OCI-M2 (cell line): Measurements from ENCODE around the gene SIM1.

Experiments
- DNase-seq: peaks from one replicate; lab custom pipeline; 2025; ENCODE audit not compliant: unreplicated experiment; lab: John Stamatoyannopoulos, UW

The SIM1 gene

GRCh38 chr6:100473182-100473581 is 8.5 kb upstream of the SIM1 start:
- no peak for DNase-seq

DNA sequence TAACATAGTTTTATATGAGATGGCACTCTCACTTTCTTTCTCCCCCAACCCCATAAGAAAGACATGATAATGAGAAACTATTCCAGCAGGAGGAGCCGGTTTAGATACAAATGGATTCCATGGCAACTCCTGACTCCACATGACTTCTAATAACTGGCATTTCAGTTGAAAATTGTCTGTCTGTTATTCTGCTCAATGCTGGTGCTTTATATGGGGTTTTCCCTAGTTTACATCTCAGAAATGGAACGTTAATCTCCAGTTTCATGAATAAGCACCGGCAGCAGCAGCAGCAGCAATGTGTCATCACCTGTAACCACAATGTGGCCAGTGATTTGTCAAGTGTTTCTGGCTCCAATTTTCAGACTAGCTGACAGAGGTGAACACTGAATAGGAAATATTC is 8.0 kb upstream of the SIM1 start:
- no peak for DNase-seq

DNA sequence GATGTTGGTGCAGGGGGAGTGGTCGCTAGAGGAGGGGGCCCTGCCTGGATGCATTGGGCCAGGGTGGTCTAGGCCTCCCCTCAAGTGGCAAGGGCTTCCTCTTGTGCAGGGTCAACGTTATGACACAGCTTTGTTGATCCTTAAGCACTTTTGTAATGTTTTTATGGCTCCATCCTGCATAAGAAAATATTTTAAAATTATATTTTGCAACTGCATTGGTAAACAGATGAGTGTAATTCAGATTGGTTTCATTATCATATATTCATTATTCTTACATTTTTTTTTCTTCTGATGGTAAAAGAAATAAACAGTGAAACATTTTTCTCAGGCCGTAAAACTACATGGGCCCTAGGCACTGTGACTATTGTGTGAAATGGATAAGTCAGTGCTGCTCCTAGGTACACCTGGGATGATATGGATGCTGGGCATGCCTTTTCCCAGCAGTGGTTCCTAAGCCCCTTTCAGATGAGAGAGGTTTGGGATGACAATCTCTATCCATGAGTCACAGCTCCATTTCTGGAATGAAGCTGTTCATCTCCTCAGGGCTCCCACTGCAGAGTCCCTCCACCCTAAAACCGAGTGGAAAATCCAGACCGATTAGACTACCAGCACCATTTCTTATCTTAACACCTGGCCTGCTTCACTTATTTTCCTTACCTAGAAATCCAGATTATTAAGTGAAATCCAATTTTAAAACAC is 5.8 kb upstream of the SIM1 start:
- DNase-seq, result no peak

- no peak for DNase-seq
Observed at GRCh38 chr6:100469101-100469859, 4.6 kb upstream of the SIM1 start.

GRCh38 chr6:100468016-100468622 is 3.4 kb upstream of the SIM1 start:
- no peak for DNase-seq

DNA sequence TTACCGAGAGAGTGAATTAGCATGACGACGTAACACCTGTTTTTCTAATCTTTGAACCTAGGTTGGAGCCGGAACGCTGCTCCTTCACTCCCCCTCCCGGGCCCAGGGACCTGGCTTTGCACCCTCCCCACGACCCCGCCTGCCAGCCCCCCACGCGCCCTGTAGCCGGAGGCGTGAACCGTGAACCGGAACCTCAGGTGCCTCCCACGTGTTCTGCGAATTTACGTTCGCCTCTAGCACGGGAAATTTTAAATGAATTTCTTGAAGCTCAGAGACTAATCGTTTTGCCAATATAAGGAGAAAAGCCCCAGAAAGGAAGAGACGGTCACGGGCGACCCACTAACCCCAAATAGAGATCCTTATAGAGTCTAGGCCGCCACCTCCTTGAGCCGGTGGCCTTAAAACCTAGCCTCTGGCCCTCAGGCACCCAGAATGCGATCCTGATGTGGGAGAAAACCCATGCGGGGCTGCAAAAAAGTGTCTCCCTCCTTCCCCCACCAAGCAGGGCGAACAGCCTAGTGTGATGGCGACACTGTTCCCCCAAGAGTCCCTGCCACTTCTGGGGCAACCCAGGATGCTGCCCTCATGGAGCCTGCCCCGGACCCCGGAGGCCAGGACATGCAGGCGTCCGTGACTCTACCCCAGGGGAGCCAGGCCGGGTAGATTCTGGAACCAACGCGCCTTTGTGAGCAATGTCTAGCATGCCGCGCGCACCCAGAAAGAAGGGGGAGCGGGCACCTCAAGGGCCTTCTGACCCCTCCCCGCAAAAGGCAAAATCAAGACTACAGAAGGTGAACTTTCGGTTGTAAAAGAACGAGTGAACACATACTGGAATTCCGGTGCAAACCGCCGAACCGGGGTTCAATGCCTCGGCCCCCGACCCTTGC is 2.7 kb upstream of the SIM1 start:
- DNase-seq, result no peak

DNA sequence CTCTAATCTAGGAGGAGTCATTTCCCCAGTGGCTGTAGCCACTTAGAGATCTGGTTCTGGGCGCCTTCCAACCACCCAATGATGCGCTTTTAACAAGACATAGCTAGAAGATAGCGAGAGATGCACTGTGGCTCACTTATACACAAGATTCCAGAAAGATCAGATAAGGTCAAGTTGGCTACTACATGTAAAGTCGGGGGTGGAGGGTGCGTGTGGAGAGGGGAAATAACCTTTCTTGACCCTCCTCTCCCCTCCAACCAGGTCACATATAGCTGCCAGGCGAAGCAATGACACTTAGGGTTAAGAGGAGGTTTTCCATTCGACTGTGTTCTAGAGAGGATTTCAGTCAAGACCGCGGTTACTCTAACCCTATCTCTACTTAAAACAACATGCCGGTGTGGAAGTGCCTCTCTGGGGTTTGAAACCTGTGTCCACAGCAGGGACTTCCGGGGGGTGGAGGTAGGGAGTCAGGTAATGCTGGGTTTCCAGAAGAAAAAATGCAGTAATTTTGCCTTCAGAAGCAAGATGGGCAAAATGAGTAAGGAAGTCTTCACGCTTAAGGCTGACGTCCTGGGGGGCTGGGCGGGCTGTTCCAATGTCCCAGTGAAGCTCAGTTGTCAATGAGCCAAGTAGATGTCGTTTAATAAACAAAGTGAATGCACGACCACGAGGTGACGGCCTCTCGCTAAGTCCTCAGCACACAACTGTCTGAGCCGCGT is 1.8 kb upstream of the SIM1 start:
- no peak for DNase-seq

DNA sequence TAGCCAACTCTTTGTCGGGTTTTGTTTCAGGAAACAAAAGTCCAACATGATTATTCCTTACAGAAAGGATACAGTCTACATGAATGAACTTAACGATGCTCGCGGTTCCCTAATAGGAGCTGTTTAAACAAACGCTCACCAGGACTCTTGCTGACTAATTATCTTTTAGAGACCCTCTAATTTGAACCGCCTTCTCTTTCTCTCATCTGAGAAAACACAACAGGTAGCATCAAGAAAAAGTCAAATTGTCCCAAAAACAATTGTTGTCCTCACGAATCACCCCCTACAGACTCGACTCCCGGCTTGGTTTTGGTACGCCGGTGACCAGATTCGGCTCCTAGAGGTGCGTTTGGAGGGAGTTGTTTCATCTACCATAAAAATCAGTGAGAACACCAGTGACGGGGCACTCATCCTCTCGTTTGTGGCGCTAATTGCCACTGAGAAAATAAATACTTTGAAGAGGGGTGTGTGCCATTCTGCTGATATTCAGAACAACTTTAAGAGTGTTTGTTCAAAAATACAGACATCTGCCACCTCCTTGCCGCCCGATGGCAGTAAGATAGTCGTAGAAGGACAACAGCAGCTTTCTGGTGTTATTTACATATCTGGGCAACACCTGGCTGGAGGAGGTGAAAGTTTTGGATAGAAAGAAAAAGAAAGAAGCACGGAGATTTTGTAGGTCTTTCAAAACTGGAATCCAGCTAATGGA is 1.1 kb upstream of the SIM1 start:
- DNase-seq, result no peak

DNA sequence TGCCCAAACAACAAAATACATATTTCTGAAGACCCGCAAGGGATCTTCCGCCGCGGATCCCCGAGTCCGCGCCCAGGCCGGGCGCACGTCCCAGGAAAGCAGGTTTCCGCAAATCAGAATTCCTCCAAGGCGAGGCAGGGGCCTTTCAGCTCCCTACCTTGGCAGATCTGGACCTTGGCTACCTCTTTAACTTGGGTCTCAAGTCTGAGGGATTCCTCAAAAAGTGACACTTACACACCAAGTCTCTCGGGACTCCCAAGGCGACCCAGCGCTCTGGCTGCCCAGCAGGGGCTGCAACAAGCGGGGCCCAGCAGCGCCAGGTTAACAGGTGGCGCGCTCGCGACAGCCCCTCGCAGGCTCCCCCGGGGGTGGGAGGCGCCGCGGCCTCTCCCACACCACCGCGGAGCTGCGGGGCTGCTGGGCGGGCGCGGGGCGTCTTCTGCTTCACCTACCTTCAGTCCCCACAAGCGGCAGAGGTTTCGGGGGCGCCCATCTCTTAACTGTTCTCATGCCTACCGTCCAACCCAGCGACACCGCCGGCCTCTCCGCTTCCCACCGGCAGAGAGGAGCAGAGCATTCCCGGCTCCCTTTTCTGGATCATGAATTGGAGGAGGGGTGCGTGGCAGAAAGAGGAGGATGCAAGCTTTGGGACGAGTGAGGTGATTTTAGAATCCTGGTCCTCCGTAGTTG is 414 bp downstream of the SIM1 start:
- no peak for DNase-seq

- no peak for DNase-seq
Observed at GRCh38 chr6:100463630-100464161, 1.0 kb downstream of the SIM1 start.

DNA sequence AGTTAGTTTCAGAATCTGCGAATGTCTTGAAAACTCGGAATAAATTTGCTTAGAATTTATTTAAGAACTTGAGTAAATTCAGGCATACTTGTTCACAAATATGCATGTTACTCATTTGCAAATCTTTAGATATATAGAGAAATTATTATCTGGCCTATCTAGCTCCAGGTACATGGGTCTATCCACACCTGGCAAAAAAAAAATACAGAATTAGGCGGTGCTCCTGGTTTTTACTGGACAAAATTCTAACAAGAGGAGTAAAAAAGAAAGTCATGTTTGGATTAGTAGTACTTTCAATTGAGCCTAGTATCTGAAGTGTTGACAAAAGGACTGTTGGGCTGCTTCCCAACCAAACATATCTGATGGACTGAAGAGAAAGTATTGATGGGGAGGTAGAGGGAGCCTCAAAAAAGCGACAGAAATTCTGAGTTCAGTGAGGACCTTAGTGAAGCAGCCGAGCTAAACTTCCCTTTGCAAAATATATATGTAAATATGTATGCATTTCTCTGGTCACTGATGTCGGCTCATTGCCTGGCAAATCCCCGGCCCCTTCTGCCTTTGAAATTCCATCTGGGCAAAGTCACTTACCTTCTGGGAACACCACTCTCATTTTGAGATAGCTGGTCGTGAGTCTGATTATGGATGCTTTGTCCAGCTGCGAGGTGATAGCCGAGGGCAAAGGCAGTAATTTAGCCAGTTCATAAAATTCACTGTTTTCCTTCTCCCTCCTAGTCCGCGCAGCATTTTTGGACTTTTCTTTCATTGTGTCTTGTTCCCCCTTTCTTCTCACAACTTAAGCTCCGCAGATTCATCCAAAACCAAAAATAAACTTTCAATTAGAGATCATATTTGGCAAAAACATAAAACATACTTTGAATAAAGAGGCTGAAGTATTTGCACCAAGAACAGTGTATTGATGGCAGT is 1.8 kb downstream of the SIM1 start:
- no peak for DNase-seq

DNA sequence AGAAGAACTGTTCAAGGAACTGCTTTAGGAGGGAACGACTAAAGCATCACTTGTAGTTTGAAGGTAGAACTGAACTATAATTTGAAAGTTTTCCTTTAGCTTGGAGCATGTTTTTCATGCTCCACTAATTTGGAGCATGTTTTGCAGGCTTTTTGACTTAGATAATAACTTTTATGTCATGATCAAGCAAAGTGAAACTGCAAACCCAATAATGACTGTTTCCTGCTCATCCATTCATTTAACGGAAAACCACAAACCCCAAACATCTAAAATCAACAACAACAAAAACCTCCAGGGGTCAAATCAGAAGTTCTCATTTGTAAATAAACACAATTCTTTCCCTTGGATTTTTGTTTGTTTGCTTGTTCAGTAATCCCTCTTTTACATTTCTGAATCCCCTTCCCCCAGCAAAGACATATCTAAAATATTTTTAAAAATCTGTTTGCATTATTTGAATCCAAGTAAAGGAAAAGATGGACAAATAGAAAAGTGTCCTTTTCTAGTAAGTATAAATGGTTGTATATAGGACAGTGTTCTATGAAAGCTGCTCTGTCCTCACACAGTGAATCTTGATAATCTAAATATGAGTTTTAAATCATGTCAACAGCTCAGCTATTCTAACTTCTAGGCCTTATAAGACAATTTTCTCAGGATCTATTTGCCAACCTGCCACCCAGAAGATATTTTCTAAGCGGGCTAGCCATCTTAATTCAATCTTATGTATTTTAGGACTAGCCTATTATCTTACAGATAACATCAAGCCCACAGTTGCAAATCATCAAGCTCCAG is 2.6 kb downstream of the SIM1 start:
- DNase-seq, result no peak

- DNase-seq, result no peak
Observed at GRCh38 chr6:100461278-100461916, 3.3 kb downstream of the SIM1 start.

DNA sequence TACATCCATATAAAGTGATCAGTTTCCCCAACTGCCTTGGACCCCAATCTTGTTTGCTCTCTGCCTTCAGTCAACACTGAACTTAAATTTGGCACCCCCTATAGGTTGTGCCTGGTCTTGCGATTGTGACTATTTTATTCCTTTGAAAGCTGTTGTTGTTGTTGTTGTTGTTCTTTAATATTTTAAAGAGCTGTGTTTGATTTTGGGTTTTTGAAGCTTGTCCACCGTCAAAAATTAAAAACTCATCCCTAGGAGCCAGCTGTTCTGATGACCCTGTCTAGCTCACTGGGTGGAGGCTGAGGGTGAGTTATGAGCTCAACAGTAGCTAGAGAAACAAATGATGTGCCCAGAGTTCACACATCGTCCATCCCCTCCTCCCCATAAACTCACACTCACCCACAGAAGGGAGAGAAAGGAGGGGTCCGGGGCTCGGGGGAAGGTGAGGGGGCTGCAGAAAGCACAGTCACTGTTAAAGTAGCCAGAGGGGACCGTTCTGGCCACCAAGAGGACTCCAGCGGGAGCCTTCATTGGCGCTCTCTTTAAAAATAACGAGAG is 4.0 kb downstream of the SIM1 start:
- DNase-seq, result no peak

- DNase-seq, result no peak
Observed at GRCh38 chr6:100459592-100460184, 5.0 kb downstream of the SIM1 start.
